ENCODE measurements around the gene GPBP1L1.
A peak's percentile ranks its signal among the peaks of the same experiment; 100 is the strongest.
"Not testable (repeated sequence)": the region's sequence is repeated elsewhere in the genome, so short reads cannot be mapped to it uniquely, and the experiment has no call there.

The GPBP1L1 gene

GRCh38 chr1:45682942-45683341 is 3.4 kb downstream of the GPBP1L1 start:
- DNase-seq (ENCODE audit: low spot score): no peak

DNA sequence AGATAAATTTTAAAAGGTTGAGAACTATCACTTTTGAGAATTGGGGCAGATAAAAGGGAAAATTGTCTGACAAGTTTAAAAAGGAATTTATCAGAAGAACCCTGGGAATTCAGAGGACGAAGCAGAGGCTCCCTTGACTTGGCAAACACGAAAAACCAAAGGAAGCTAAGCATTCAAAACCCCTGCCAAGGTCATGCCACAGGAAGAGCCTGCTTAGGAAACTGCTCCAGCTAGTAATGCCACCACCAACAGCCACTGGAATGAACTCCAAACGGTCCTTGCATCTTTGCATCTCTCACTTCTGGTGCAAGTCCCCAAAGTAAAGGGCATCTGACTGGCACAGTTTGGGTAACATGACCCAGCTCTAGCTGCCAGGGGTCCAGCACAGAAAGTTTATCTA is 7.2 kb downstream of the GPBP1L1 start:
- no peak for DNase-seq (ENCODE audit: low spot score)

DNA sequence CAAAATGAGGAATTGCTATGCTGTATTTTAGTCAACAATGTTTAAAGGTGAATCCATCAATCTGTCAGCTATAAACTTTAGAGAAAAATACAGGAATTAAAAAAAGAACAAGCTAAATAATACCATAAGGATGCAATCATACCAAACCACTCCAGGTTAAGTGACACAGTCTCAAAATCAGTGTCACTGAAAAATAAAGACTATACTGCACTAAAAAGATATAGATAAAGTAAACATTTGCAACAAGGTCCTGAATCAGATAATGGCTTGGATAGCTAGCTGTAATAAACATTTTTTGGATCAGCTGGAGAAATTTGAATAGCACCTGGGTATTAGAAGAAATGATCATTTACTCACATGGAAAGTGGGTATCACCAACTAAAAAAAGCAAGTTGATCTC is 7.8 kb downstream of the GPBP1L1 start:
- DNase-seq (ENCODE audit: low spot score): no peak

- no peak for DNase-seq (ENCODE audit: low spot score)
Observed at GRCh38 chr1:45677751-45678245, 8.5 kb downstream of the GPBP1L1 start.

GRCh38 chr1:45676553-45676952 is 9.8 kb downstream of the GPBP1L1 start:
- DNase-seq (ENCODE audit: low spot score): not testable (repeated sequence)

- no peak for DNase-seq (ENCODE audit: low spot score)
Observed at GRCh38 chr1:45674478-45674877, 11.9 kb downstream of the GPBP1L1 start.

GRCh38 chr1:45673956-45674355 is 12.4 kb downstream of the GPBP1L1 start:
- DNase-seq (ENCODE audit: low spot score): no peak

DNA sequence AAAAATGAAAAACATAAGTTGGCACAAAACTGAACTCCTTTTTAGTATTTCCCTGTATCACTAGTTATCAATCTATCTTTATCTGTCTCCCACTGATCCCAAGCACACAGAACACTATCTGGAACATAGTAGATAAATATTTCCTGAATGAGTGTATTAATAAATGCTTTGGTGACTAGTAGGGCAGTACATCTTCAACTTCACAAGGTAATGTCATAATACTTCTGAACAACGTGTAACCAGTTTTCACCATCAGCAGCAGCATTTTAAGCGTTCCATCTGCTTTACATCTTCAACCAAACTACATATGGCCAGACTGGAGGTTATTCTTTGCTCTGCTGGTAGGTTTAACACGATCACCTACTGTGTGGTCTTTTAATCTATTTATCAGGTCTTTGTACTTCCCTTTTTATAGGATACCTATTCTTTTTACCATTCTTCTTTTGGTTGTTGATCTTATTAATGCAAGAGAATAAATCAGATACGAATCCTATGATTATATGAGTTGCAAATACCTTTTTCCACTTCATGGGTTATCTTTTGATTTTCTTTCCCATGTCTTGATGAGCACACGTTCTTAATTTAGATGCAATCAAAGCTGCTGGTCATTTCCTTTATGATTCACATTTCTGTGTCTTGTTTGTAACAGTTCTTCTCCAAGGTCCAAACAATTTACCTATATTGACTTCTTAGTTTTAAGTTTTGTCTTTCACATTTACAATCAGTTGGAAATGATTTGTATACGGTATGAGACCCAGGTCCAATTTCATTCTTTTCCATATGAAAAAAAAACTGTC is 16.3 kb downstream of the GPBP1L1 start:
- DNase-seq (ENCODE audit: low spot score): no peak

DNA sequence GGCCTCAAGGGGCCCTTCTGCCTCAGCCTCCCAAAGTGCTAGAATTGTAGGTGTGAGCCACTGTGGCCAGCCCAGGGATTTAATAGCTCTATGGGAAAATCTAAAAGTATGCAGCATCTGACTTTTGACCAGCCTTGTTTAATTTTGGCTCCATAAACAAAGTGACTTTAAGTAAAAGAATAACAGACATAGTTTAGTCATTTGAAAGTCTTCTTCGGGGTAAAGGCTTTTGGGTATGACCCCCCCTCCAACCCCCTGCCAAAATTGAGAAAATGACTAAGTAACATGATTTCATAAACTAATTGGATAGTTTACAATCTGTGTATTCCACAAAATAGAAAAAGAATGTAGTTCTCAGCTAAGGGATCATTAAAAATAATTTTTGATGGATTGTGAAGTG is 17.0 kb downstream of the GPBP1L1 start:
- no peak for DNase-seq (ENCODE audit: low spot score)

DNA sequence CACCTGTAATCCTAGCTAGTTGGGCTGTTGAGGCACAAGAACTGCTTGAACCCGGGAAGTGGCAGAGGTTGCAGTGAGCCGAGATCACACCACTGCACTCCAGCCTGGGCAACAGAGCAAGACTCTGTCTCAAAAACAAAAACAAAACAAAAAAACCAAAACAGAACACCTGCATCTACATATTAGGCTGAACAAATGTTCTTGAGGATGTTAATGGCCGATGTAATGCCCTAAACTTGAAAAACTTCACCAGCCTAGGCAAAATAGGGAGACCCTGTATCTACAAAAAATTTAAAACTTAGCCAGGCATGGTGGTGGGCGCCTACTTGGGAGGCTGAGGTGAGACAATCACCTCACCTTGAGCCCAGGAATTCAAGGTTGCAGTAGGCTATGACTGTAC is 17.8 kb downstream of the GPBP1L1 start:
- DNase-seq (ENCODE audit: low spot score): no peak

DNA sequence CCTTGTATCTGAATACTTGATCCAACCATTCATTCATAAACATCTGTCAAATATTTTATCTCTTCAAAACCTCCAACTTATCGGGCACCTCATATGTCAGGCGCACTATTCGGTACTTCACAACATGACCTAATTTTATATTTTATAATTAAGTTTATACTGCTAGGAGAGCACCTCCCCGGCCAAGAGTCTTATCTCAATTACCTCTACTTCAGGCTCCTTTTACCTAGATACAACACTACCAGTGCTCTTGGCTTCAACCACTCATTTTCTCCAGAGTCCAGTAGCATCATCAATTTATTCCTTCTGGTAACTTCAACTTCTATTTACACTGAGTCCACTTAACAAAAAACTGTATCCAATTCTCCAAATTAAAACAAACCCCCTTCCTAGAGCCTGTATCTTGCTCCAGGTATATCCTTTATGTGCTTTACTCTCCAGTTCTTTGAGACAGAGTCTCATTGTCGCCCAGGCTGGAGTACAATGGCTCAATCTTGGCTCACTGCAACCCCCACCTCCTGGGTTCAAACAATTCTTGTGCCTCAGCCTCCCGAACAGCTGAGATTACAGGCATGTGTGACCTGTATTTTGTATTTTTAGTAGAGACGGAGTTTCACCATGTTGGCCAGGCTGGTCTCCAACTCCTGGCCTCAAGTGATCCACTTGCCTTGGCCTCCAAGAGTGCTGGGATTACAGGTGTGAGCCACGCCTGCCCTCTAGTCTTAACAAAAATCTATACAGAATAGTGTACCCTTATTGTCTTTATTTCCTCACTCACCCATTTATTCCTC is 18.8 kb downstream of the GPBP1L1 start:
- no peak for DNase-seq (ENCODE audit: low spot score)

- DNase-seq (ENCODE audit: low spot score): no peak
Observed at GRCh38 chr1:45666836-45667235, 19.5 kb downstream of the GPBP1L1 start.

- DNase-seq (ENCODE audit: low spot score): no peak
Observed at GRCh38 chr1:45660336-45660735, 26.0 kb downstream of the GPBP1L1 start.

- DNase-seq (ENCODE audit: low spot score): no peak
Observed at GRCh38 chr1:45659222-45659621, 27.1 kb downstream of the GPBP1L1 start.

GRCh38 chr1:45658171-45658570 is 28.2 kb downstream of the GPBP1L1 start:
- DNase-seq (ENCODE audit: low spot score): peak; percentile 31

DNA sequence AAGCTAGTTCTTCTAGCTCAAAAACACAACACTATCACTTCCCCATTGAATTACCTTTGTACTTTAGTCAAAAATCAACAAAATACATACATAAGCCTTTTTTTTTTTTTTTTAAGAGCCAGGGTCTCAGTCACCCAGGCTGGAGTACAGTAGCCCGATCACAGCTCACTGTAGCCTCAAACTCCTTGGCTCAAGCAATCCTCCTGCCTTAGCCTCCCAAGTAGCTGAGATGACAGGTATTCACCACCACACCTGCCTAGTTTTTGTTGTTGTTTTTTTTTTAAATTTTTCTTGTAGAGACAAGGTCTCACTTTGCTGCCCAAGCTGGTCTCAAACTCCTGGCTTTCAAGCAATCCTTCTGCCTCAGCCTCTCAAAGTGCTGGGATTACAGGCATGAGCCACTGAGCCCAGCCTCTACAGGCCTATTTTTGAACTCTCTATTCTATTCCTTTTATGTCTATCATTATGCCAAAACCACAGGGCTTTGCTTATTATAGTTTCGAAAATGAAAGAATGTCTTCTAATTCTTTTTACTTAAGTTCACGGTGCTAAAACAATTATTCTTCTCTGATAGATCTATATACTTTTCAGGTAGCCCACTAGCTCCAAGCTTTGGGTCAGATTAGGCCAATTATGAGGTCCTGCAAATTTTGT is 29.6 kb downstream of the GPBP1L1 start:
- DNase-seq (ENCODE audit: low spot score): no peak

GRCh38 chr1:45654540-45655280 is 31.6 kb downstream of the GPBP1L1 start:
- no peak for DNase-seq (ENCODE audit: low spot score)

- DNase-seq (ENCODE audit: low spot score): no peak
Observed at GRCh38 chr1:45647248-45648021, 38.9 kb downstream of the GPBP1L1 start.

DNA sequence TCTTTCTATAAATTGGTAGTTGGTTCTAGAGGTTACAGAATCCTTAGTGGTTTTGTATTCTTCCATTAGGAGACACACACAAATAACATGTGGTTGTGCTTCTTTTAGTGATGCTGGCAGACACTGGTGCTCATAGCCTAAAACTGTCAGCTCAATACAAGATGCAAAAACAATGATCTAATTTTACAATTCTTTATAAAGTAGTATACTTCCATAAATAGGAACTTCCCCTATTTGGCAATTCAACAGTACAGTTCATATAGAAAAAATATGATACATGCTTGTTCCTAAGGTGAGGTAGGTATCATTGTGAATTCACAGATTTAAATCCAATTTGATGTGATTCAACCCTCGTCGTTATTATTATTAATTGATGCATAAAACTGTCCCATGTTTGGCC is 41.7 kb downstream of the GPBP1L1 start:
- no peak for DNase-seq (ENCODE audit: low spot score)

GRCh38 chr1:45643978-45644377 is 42.4 kb downstream of the GPBP1L1 start:
- DNase-seq (ENCODE audit: low spot score): no peak

DNA sequence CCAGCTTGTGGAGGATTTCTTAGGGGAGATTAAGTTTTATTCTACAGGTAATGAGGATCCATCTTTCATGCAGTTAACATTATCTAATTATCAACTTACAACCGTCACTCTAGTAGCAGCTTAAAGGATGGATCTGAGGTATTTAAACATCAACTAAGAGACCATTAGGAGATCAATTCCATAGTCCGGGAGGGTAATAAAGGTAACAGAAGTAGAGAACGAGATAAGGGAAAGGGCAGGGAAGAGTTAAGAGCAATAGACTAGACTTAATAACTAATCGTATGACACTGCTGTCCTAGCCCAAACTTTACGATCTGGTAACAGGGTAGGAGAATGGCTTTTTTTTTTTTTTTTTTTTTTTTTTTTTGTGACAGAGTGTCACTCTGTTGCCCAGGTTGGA is 43.0 kb downstream of the GPBP1L1 start:
- no peak for DNase-seq (ENCODE audit: low spot score)

Measured in HuH-7.5 (cell line).